CD4-positive, alpha-beta T cell treated with Interleukin-15 for 1 hour (primary cell): ENCODE measurements around the gene ZNF536.
"Not testable (repeated sequence)": the region's sequence is repeated elsewhere in the genome, so short reads cannot be mapped to it uniquely, and the experiment has no call there.

ENCODE experiments used
- DNase-seq: peaks from one replicate; pipeline ENCODE4 v3.0.0-alpha.2; 2020

The ZNF536 gene

GRCh38 chr19:30342901-30343300 lies 29.3 kb upstream of the ZNF536 start:
- DNase-seq, result no peak

GRCh38 chr19:30344446-30345425 lies 27.4 kb upstream of the ZNF536 start:
- DNase-seq, result no peak

GRCh38 chr19:30345686-30346085 lies 26.5 kb upstream of the ZNF536 start:
- no peak for DNase-seq

- DNase-seq, result not testable (repeated sequence)
Observed at GRCh38 chr19:30346468-30346867, 25.7 kb upstream of the ZNF536 start.

- DNase-seq, result no peak
Observed at GRCh38 chr19:30349131-30349730, 23.0 kb upstream of the ZNF536 start.

- no peak for DNase-seq
Observed at GRCh38 chr19:30350692-30351663, 21.2 kb upstream of the ZNF536 start.

GRCh38 chr19:30351774-30352173 lies 20.4 kb upstream of the ZNF536 start:
- no peak for DNase-seq

GRCh38 chr19:30353394-30353945 lies 18.7 kb upstream of the ZNF536 start:
- no peak for DNase-seq

- no peak for DNase-seq
Observed at GRCh38 chr19:30355586-30355985, 16.6 kb upstream of the ZNF536 start.

GRCh38 chr19:30356951-30357579 lies 15.1 kb upstream of the ZNF536 start:
- no peak for DNase-seq

GRCh38 chr19:30357580-30357954 lies 14.6 kb upstream of the ZNF536 start:
- no peak for DNase-seq

- DNase-seq, result no peak
Observed at GRCh38 chr19:30358319-30358718, 13.9 kb upstream of the ZNF536 start.

- DNase-seq, result no peak
Observed at GRCh38 chr19:30358821-30359580, 13.2 kb upstream of the ZNF536 start.

- no peak for DNase-seq
Observed at GRCh38 chr19:30359936-30360335, 12.2 kb upstream of the ZNF536 start.

GRCh38 chr19:30360376-30361106 lies 11.6 kb upstream of the ZNF536 start:
- no peak for DNase-seq

- DNase-seq, result no peak
Observed at GRCh38 chr19:30361107-30361447, 11.1 kb upstream of the ZNF536 start.

- DNase-seq, result no peak
Observed at GRCh38 chr19:30361721-30362120, 10.5 kb upstream of the ZNF536 start.

- DNase-seq, result no peak
Observed at GRCh38 chr19:30362156-30362754, 9.9 kb upstream of the ZNF536 start.

GRCh38 chr19:30363073-30363472 lies 9.1 kb upstream of the ZNF536 start:
- DNase-seq, result no peak
